ENCODE measurements around the gene TTLL1.
"Not testable (repeated sequence)": the region's sequence is repeated elsewhere in the genome, so short reads cannot be mapped to it uniquely, and the experiment has no call there.

TTLL1 gene

GRCh38 chr22:43060183-43060582 is 29.0 kb downstream of the TTLL1 start:
- DNase-seq = no peak

- DNase-seq = no peak
These were observed 31.6 kb downstream of the TTLL1 start for GRCh38 chr22:43057641-43058040.

- no peak for DNase-seq
These were observed 36.0 kb downstream of the TTLL1 start for GRCh38 chr22:43053176-43053575.

- no peak for DNase-seq
These were observed 38.2 kb downstream of the TTLL1 start for GRCh38 chr22:43050995-43051394.

- DNase-seq = no peak
These were observed 41.6 kb downstream of the TTLL1 start for GRCh38 chr22:43047605-43048004.

GRCh38 chr22:43044290-43044712 is 44.9 kb downstream of the TTLL1 start:
- DNase-seq = no peak

- no peak for DNase-seq
These were observed 47.0 kb downstream of the TTLL1 start for GRCh38 chr22:43042101-43042780.

- no peak for DNase-seq
These were observed 49.4 kb downstream of the TTLL1 start for GRCh38 chr22:43039800-43040199.

GRCh38 chr22:43038325-43038724 is 50.9 kb downstream of the TTLL1 start:
- DNase-seq = no peak

- DNase-seq = no peak
These were observed 52.8 kb downstream of the TTLL1 start for GRCh38 chr22:43036282-43036829.

- DNase-seq = no peak
These were observed 53.9 kb downstream of the TTLL1 start for GRCh38 chr22:43035250-43035649.

- DNase-seq = no peak
These were observed 57.6 kb downstream of the TTLL1 start for GRCh38 chr22:43031617-43032016.

GRCh38 chr22:43018615-43019014 is 70.6 kb downstream of the TTLL1 start:
- DNase-seq = no peak

- no peak for DNase-seq
These were observed 71.4 kb downstream of the TTLL1 start for GRCh38 chr22:43017525-43018460.

GRCh38 chr22:43016150-43016549 is 73.0 kb downstream of the TTLL1 start:
- DNase-seq = not testable (repeated sequence)

GRCh38 chr22:43015677-43016042 is 73.5 kb downstream of the TTLL1 start:
- DNase-seq = no peak

GRCh38 chr22:43014869-43015676 is 74.1 kb downstream of the TTLL1 start, which contains the start of gene PACSIN2:
Gene PACSIN2, minus strand, starts transcription at chr22:43015149. Its CDS starts 103,069 bp downstream, at chr22:42912080.
- peak; percentile 91 for DNase-seq

- no peak for DNase-seq
These were observed 74.8 kb downstream of the TTLL1 start for GRCh38 chr22:43014316-43014868.

- no peak for DNase-seq
These were observed 75.6 kb downstream of the TTLL1 start for GRCh38 chr22:43013355-43014315.

GRCh38 chr22:43012390-43012789 is 76.8 kb downstream of the TTLL1 start:
- DNase-seq = no peak

GRCh38 chr22:43011079-43011478 is 78.1 kb downstream of the TTLL1 start:
- DNase-seq = no peak

All from 8988T (cell line).